Measurements from ENCODE around the gene LRP1.

DNA sequence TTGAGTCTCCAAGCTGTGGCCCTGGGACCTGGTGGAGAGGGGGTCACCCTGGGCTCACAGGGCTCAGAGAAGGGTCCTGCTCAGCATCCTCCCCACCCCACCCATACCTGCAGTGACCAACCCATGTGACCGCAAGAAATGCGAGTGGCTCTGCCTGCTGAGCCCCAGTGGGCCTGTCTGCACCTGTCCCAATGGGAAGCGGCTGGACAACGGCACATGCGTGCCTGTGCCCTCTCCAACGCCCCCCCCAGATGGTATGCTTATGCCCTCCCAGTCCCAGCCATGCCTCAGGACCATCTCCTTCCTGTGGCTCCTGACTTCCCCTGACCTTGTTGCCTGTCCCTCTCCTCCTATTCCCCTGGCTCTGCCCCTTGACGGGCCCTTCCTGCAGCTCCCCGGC is 81.6 kb downstream of the LRP1 start:
- TF ChIP-seq EP300 (IDR thresholded peaks at IDR 0.05): no peak
- TF ChIP-seq, protein P1, sequence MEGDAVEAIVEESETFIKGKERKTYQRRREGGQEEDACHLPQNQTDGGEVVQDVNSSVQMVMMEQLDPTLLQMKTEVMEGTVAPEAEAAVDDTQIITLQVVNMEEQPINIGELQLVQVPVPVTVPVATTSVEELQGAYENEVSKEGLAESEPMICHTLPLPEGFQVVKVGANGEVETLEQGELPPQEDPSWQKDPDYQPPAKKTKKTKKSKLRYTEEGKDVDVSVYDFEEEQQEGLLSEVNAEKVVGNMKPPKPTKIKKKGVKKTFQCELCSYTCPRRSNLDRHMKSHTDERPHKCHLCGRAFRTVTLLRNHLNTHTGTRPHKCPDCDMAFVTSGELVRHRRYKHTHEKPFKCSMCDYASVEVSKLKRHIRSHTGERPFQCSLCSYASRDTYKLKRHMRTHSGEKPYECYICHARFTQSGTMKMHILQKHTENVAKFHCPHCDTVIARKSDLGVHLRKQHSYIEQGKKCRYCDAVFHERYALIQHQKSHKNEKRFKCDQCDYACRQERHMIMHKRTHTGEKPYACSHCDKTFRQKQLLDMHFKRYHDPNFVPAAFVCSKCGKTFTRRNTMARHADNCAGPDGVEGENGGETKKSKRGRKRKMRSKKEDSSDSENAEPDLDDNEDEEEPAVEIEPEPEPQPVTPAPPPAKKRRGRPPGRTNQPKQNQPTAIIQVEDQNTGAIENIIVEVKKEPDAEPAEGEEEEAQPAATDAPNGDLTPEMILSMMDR (IDR thresholded peaks at IDR 0.05): no peak
- TF ChIP-seq POLR2AphosphoS5 (IDR thresholded peaks at IDR 0.05): no peak
- no peak for TF ChIP-seq POLR2A (IDR thresholded peaks at IDR 0.05)

All from gastroesophageal sphincter (tissue), 3 donors.